Amniotic epithelial cell (primary cell): ENCODE results near the gene LYVE1.
A peak's percentile ranks its signal among the peaks of the same experiment; 100 is the strongest.
"Not testable (repeated sequence)": the region's sequence is repeated elsewhere in the genome, so short reads cannot be mapped to it uniquely, and the experiment has no call there.

Experiments
- DNase-seq: peaks from one replicate; pipeline ENCODE4 v3.0.0-alpha.2; 2010; ENCODE audit warnings: low read depth

LYVE1 gene, protein sequence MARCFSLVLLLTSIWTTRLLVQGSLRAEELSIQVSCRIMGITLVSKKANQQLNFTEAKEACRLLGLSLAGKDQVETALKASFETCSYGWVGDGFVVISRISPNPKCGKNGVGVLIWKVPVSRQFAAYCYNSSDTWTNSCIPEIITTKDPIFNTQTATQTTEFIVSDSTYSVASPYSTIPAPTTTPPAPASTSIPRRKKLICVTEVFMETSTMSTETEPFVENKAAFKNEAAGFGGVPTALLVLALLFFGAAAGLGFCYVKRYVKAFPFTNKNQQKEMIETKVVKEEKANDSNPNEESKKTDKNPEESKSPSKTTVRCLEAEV

DNA sequence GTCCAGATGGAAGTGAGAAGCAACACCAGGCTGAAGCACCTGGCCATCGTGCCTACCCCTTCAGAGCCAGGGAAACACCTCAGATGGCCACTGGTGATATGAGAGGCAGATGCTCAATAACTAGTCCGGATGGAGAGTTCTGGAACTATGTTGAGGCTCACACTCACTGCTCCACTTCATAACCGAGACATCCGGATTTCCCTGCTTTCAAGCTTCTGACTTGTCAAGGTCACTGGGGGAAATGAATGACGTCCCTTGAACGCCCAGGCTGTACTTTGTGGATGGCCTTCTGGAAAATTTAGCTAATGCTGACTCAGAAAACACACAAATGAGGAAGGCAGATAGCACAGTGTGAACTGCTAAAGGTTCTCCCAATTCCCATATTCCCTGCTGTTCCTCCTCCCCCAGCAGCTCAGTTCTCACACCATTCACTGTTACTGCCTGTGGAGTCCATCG, at the start of gene LYVE1:
LYVE1 (minus strand) TSS at position 180 of the 456 bp plus-strand sequence; CDS start at position 47, 133 bp downstream.
- DNase-seq, result peak; percentile 33

DNA sequence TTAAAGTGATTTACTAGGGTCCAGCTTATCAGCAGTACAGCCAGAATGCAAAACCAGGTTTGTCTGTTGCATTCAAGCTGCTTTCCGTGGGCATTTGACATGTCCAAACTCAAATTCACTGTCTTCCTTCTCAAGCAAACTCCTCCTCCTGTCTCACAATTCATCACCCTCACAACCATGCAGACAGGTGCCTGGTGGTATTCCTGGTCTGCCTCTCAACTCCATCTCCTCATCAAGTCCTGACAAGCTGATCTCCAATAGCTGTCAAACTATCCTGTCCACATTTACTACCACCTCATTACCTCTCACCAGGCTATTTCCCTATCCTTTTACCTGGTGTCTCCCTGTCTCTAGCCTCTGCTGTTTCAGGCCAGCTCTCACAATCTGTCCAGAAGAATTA, 49.1 kb upstream of the LYVE1 start:
- DNase-seq, result no peak

GRCh38 chr11:10611979-10612862, 43.8 kb upstream of the LYVE1 start:
- no peak for DNase-seq

- DNase-seq, result no peak
Measured at GRCh38 chr11:10609636-10610035, 41.2 kb upstream of the LYVE1 start.

DNA sequence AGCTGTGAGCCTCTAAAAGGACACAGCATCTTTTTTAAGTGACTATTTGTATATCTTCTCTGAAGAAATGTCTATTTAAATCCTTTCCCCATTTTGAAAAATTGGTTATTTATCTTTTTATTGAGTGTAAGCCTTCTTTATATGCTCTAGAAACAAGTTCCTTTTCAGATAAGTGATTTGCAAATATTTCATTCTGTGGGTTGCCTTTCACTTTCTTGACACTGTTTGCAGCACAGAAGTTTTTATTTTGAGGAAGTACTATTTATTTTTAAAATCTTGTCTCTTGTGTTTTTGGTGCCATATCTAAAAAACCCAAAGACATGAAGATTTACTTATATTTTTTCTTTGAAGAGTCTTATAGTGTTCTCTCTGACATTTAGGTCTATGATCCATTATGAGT, 40.1 kb upstream of the LYVE1 start:
- DNase-seq, result no peak

- no peak for DNase-seq
Measured at GRCh38 chr11:10607462-10608132, 39.1 kb upstream of the LYVE1 start.

- DNase-seq, result peak; percentile 77
Measured at GRCh38 chr11:10606536-10607208, 38.2 kb upstream of the LYVE1 start.

DNA sequence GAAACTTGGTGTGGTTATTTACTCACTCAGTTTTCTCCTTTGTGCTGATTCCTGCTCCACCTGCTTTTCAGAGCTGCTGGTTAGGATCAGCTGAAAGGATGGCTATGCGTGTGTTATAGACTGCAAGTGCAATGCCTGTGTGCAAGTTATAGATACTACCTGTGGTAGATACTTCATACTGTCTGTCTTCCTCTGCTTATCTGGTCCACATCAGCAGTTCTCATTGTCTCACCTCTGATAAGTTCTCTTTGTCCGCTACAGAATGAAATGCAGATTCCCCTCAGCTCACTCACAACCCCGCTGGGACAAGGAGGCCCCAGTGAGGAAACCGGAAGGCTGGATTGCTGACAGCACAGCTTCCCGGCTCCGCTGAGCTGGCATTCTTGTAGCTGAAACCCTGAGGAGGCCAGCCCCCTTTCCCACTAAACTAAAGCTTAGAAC, 37.5 kb upstream of the LYVE1 start:
- DNase-seq, result peak; percentile 85

GRCh38 chr11:10604798-10605197, 36.3 kb upstream of the LYVE1 start:
- DNase-seq, result peak; percentile 35

DNA sequence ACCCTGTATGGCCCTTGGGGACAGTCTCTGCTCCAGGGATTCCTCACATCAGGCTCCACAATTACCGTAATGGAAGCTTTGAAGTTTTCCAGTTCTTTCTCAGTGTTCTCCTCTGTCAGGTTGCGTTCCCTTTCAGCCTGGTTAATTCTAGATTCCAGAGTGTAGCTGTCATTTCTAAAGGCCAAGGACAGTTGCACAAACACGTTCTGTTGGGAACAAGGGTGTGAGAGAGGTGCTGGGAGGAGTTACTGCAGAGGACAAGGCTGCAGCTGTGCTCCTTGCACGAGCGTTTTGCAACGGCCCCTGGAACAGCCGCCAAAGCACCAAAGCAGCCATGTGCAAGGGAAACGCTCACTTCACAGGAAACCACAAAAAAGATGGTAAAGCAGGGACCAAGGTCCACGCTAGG, 35.9 kb upstream of the LYVE1 start:
- DNase-seq, result peak; percentile 76

GRCh38 chr11:10603721-10604297, 35.3 kb upstream of the LYVE1 start:
- DNase-seq, result no peak

DNA sequence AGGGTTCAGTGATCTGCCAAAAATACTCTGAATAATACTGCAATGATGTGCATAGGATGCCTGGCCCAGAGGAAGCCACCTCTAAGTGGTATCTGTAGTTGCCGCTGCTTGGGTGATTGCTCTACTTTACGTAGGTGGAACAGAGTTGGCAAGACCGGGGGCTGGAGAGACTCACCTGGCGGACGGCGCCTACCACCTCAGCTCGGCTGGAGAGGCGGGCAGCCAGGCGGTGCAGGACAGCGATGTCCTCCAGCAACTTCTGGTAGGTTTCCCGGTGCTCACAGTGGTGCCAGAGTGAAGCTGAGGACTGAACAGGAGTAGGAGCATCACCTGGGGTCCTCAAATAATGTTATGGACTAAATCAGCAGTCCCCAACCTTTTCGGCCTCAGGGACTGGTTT, 34.5 kb upstream of the LYVE1 start:
- DNase-seq, result no peak

- DNase-seq, result no peak
Measured at GRCh38 chr11:10602366-10602765, 33.9 kb upstream of the LYVE1 start.

- no peak for DNase-seq
Measured at GRCh38 chr11:10601837-10602236, 33.4 kb upstream of the LYVE1 start.

DNA sequence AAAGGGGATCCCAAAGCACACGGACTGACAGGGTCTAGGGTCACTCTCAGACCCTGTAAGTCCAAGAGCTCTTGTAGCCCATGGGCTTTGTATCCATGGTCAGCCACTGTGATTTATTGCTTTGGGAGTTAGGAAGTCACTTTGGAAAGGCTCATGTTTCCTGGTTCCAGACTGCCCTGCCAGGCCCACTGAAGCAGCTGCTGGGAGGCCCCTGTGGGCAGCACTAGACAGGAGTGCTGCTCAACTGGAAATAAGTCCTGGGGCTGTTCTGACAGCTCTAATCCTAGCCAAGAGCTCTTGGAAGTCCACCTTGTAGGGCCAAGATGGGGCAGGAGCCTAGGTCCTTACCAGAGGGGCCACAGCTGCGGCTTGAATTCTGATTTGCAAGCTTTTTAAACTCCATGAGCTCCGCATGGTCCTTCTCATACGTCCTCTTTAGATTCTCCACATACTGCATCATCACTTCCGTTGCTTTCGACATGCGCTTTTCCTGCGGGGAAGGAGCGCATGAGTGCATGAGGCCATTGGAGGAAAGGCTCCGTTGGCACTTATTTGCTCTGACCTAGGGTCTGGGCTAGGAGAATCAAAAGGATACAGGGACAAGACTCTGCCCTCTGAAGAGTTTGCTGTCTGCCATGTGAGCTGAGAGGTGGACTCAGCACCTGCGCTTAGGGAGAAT, 32.2 kb upstream of the LYVE1 start:
- no peak for DNase-seq

- DNase-seq, result peak; percentile 73
Measured at GRCh38 chr11:10599388-10600175, 31.1 kb upstream of the LYVE1 start.

GRCh38 chr11:10598816-10599215, 30.4 kb upstream of the LYVE1 start:
- DNase-seq, result no peak

GRCh38 chr11:10597877-10598351, 29.4 kb upstream of the LYVE1 start:
- peak; percentile 66 for DNase-seq

GRCh38 chr11:10595840-10596239, 27.4 kb upstream of the LYVE1 start:
- not testable (repeated sequence) for DNase-seq

DNA sequence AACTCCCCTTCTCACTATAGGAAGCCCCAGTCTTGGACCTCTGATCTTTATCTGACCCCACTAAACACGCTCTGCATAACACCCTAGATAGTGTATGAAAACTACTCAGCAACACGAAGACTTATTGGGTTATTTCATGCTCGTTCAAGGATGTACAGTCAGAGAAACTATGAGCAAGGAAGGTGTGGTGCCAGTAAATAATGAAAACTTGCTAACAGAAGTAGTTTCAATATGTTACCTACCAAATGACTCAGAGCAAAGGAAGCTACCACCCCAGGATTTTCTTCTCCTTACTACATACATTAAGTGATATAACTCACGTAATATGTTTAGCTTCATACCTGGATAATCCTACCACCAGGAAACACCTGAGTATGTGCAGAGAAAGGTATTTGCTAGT, 25.9 kb upstream of the LYVE1 start:
- DNase-seq, result no peak
